Esophagus squamous epithelium (tissue), 5 donors: ENCODE results near the gene CABP2. TPM values are rescaled to one million over a fixed set of nuclear protein-coding genes. Genes with fewer than 3 reads are reported as not detected.

Experiments used
- DNase-seq: peaks from one replicate; lab custom pipeline; 2025; lab: John Stamatoyannopoulos, UW
- H3K27ac ChIP-seq, 4 donors: fragments of 200-600 bp; sonication (generic); one replicate each; pipeline ENCODE4 v1.5.1; 2016 to 2019; ENCODE audit warnings: mild to moderate bottlenecking in 1 of 4
- H3K27me3 ChIP-seq, 4 donors: fragments of 200-600 bp; sonication (generic); 1 replicate in 3 of 4; 2 replicates in 1 of 4; pipeline versions ENCODE4 v1.5.1 to v1.6.0; 2017 to 2021; ENCODE audit warnings: antibody characterized with exemption in 1 of 4
- H3K36me3 ChIP-seq, 3 donors: fragments of 200-600 bp; sonication (generic); one replicate each; pipeline ENCODE4 v1.5.1; 2016 to 2019
- H3K4me1 ChIP-seq, 3 donors: fragments of 200-600 bp; sonication (generic); one replicate each; pipeline ENCODE4 v1.5.1; 2017 to 2019
- H3K4me3 ChIP-seq, 4 donors: fragments of 200-600 bp; sonication (generic); 1 replicate in 3 of 4; 2 replicates in 1 of 4; pipeline ENCODE4 v1.5.1; 2016 to 2019; ENCODE audit warnings: mild to moderate bottlenecking in 2 of 4, moderate library complexity in 1 of 4
- H3K9me3 ChIP-seq, 3 donors: fragments of 200-600 bp; sonication (generic); one replicate each; pipeline ENCODE4 v1.5.1; 2016 to 2019
- CTCF ChIP-seq, 6 experiments: fragments of 450-650 bp in 4 of 6; fragments of 200-600 bp in 2 of 6; sonication (generic) in 2 of 6; IDR thresholded peaks; one replicate each; pipeline ENCODE4 v1.5.1; 2016 to 2019; ENCODE audit warnings: antibody characterized with exemption in 6 of 6, mild to moderate bottlenecking in 4 of 6, moderate library complexity in 4 of 6
- POLR2A ChIP-seq, 4 donors: fragments of 450-650 bp; IDR thresholded peaks; one replicate each; pipeline ENCODE4 v1.6.1; 2017; ENCODE audit warnings: antibody characterized with exemption in 4 of 4, mild to moderate bottlenecking in 4 of 4, moderate library complexity in 3 of 4
- WGBS, 2 donors: methylation state at CpG; one replicate each; pipeline ENCODE4 v1.1.5; 2018; 5-methylcytosine and 5-hydroxymethylcytosine counted together
- intact Hi-C: fragments of 100-400 bp; cut with DNase I; formaldehyde crosslinking; loops from one replicate; pipeline ENCODE4 v1.15.0; 2022
- total RNA-seq, 4 donors: library from RNA; depleted of rRNA; stranded (reverse); fragments of >200 nt; gene quantifications; one replicate each; pipeline ENCODE4 v1.1.0, GENCODE V29; 2016
- donor health status: DM: yes; HTN: yes; CAD: no.

CABP2 gene
- total RNA-seq, 4 donors from 2014 or later = not detected

GRCh38 chr11:67505605-67506396 is 17.4 kb downstream of the CABP2 start:
- Histone ChIP-seq H3K27ac (peak overlapping the region; percentile 96 to 99 (median 98)), H3K9me3 (no peaks in the 10 kb centered on the region), H3K4me3 (peak overlapping the region; percentile 64 to 90 (median 68)), H3K4me1 (peaks cover 32 to 57% (median 47%) of the 10 kb centered on the region in 3 donors), H3K36me3 (peaks cover 4 to 28% (median 8%) of the 10 kb centered on the region in 3 donors), H3K27me3 (peaks cover 0 to 42% (median 0%) of the 10 kb centered on the region in 4 donors)
- intact Hi-C loops = no loop called here
- 0 to 20% methylated on average over 1 to 7 of the region's 17 CpGs for WGBS, 2 donors
- TF ChIP-seq POLR2A (IDR thresholded peaks at IDR 0.05) = peak in 3 of 4 donors; percentile 29 to 63 (median 51)
- peak; percentile 97 to 99 (median 99) for TF ChIP-seq CTCF (IDR thresholded peaks at IDR 0.05)
- DNase-seq = peak; percentile 57

DNA sequence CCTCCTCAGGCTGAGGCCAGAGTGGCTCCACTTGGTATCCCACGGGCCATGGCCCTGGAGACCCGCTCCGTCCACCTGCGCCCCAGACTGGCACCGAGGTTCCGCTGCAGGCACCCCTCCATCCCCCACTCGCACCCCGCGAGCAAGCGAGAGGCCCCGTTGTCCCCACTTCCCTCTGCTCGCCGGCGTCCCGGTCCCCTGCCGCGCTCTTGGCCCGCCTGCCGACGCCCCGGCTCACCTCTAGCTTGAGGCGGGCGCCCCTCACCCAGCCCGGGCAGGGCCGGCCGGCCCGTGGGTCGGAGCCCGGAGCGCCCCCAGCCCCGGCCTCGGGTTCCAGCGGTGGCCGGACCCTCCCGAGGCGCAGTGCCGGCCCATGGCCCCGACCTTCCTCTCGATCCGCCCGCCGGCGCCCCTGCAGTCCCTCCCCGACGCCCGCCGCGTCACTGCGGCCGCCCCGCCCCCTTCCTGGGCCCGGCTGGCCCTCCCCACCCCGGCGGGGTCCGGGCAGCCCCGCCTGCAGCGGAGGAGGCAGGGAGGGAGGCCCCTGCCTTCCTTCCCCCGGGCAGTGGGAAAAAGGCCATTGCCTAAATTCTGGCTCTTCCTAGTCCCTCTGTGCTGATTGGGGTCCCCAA is 18.2 kb downstream of the CABP2 start, which contains the start of gene PITPNM1:
Gene PITPNM1 (minus strand): TSS at position 414 of the 632 bp plus-strand sequence. CDS start 1,183 bp downstream, outside the sequence.
- TF ChIP-seq POLR2A (IDR thresholded peaks at IDR 0.05) (peak in 3 of 4 donors; percentile 28 to 83 (median 55)), CTCF (IDR thresholded peaks at IDR 0.05) (no peak)
- Histone ChIP-seq H3K4me1 (peaks cover 32 to 57% (median 47%) of the 10 kb centered on the region in 3 donors), H3K9me3 (no peaks in the 10 kb centered on the region), H3K36me3 (peaks cover 4 to 34% (median 8%) of the 10 kb centered on the region in 3 donors), H3K4me3 (peak within 1 kb of the TSS; percentile 64 to 90 (median 68)), H3K27me3 (peaks cover 0 to 38% (median 0%) of the 10 kb centered on the region in 4 donors), H3K27ac (peak within 1 kb of the TSS; percentile 96 to 99 (median 98))
- intact Hi-C loops = loop anchor here (5.0 kb wide), 1 partner anchor 103 kb away; the partner anchor contains the start of genes PPP1CA and TBC1D10C
- DNase-seq = no peak
- 0% methylated on average over 2 to 7 of the region's 58 CpGs for WGBS, 2 donors

DNA sequence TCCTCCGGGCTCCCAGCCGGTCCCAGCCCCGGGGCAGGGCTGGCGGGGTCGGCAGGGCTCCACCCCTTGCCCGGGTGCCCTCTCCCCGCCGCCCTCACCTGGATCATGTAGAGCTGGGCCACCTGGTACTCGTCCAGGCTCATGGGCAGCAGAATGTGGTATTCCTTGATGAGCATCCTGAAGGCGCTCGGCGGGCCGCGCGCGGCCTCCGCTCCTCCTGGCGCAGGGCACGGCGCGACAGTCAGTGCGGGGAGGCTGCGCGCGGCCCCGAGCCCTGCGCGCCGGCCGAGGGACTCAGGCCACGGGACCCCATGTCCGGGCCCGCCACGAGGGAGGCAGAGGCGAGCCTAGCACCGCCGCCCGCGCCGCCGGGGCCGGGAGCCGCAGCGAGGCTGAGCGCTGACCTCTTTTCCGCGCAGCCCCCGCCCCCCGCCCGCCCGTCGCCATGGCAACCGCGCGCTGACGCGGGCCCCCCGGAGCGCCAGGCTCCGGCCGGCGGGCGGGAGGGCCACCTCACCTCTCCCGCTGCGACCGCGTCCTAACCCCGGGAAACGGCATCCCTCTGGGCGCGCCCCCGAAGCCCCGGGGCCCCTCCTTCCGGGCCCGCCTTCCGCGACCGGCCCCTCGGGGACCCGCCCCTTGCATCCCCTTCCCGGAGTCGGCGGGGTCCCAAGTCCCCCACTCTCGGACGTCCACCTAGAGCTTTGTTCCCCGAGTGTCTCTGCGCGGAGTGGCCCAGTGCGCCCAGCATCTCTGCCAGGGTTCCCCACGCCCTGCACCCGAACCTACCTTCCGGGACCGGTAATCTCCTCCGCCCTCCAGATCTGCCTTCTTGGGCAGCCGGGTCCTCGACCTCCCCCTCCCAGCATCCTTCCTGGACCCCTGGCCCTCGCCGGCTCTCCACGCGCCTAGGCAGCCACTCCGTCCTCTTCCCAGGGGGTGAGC is 19.0 kb downstream of the CABP2 start:
- no peak for TF ChIP-seq CTCF (IDR thresholded peaks at IDR 0.05)
- no peak for TF ChIP-seq POLR2A (IDR thresholded peaks at IDR 0.05)
- WGBS, 2 donors = 0 to 4% methylated on average over 9 to 10 of the region's 101 CpGs
- intact Hi-C loops = loop anchor here (5.0 kb wide), 1 partner anchor 102 kb away; the partner anchor contains the start of genes PPP1CA and TBC1D10C
- peak overlapping the region; percentile 96 to 99 (median 98) for H3K27ac ChIP-seq
- DNase-seq = no peak
- peaks cover 0 to 38% (median 0%) of the 10 kb centered on the region in 4 donors for H3K27me3 ChIP-seq
- H3K4me3 ChIP-seq = peak overlapping the region; percentile 64 to 90 (median 68)
- H3K4me1 ChIP-seq = peaks cover 32 to 56% (median 47%) of the 10 kb centered on the region in 3 donors
- H3K36me3 ChIP-seq = peaks cover 4 to 42% (median 8%) of the 10 kb centered on the region in 3 donors
- H3K9me3 ChIP-seq = no peaks in the 10 kb centered on the region

DNA sequence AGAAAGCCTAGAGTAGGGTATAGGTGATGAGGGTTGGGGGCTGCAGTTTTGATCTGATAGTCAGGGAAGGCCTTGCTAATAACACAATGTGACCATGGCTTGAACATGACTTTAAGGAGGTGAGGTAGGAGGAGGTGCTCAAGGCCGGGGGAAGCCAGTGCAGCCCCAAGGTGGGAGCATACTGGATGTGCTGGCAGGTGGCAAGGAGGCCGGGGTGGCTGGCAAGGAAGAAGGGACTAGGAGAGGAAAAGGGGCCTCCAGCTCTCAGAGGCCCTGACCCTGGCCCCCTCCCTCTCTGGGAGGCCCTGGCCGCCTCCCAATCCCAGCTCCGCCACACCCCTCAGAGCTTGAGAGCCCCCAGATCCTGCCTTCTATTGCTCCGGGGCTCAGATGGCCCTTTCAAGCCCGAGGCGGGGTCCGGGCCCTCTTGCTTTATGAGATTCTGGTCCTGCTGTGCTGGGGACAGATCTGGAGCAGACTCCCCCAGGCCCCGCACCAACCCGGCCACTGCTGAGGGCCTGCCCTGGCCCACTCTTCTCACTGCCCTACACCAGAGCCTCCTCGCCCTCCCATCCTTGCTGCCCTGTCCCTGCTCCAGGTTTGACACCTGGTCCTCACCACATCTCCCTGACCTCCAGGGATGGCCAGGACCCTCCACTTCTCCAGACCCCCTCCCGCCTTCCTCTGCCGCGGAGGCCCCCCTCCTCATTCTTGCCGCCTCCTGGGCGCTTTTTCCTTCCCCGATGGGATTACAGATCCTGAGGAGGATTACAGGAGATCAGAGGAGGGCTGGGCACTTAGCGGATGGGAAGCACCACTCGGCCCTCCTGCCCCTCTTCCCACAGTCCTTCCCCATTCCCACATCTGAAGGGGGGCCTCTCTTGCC is 19.9 kb downstream of the CABP2 start:
- Histone ChIP-seq H3K4me3 (peak overlapping the region; percentile 64 to 90 (median 68)), H3K27me3 (peaks cover 0 to 38% (median 0%) of the 10 kb centered on the region in 4 donors), H3K4me1 (peaks cover 28 to 50% (median 41%) of the 10 kb centered on the region in 3 donors), H3K9me3 (no peaks in the 10 kb centered on the region), H3K27ac (peak overlapping the region in 1 of 4 donors; percentile 96), H3K36me3 (peaks cover 4 to 51% (median 8%) of the 10 kb centered on the region in 3 donors)
- no peak for DNase-seq
- no peak for TF ChIP-seq CTCF (IDR thresholded peaks at IDR 0.05)
- TF ChIP-seq POLR2A (IDR thresholded peaks at IDR 0.05) = no peak
- WGBS, 2 donors = 67 to 78% methylated on average over 9 to 15 of the region's 19 CpGs
- intact Hi-C loops = loop anchor here (5.0 kb wide), 1 partner anchor 101 kb away; the partner anchor contains the start of genes PPP1CA and TBC1D10C
